Activated CD4-positive, alpha-beta T cell treated with anti-CD3 and anti-CD28 coated beads, Interleukin-2, amount 10 ng/mL, durations not matched to agents 7 days and 5 days (primary cell): ENCODE data around the gene FOXJ3. TPM values are rescaled to one million over a fixed set of nuclear protein-coding genes. Genes with fewer than 3 reads are reported as not detected.

ENCODE experiments used
- CTCF ChIA-PET: fragments of 350-600 bp; sonication (Branson Sonifier 250); formaldehyde crosslinking; loops from one replicate; lab custom pipeline; 2021; ENCODE audit warnings: antibody characterized with exemption; lab: Charles Lee
- POLR2A ChIA-PET: fragments of 350-600 bp; sonication (Branson Sonifier 250); formaldehyde crosslinking; loops from one replicate; lab custom pipeline; 2021; ENCODE audit warnings: antibody characterized with exemption; lab: Charles Lee
- DNase-seq: peaks from one replicate; pipeline ENCODE4 v3.0.0-alpha.2; 2020
- H3K27ac Mint-ChIP-seq: one replicate; pipeline ENCODE4 v1.8.0; 2021; ENCODE audit warnings: mild to moderate bottlenecking, moderate library complexity, mixed read lengths
- H3K27me3 Mint-ChIP-seq: one replicate; pipeline ENCODE4 v1.8.0; 2021; ENCODE audit warnings: mixed read lengths
- H3K36me3 Mint-ChIP-seq: one replicate; pipeline ENCODE4 v1.8.0; 2021; ENCODE audit warnings: low read depth, mixed read lengths
- H3K4me1 Mint-ChIP-seq: one replicate; pipeline ENCODE4 v1.8.0; 2021; ENCODE audit warnings: mixed read lengths
- H3K4me3 Mint-ChIP-seq: one replicate; pipeline ENCODE4 v1.8.0; 2021; ENCODE audit warnings: mild to moderate bottlenecking, moderate library complexity, mixed read lengths
- H3K9me3 Mint-ChIP-seq: one replicate; pipeline ENCODE4 v1.8.0; 2021; ENCODE audit warnings: mixed read lengths
- total RNA-seq, 2 experiments: library from RNA; stranded (reverse); gene quantifications; one replicate each; pipeline ENCODE4 v1.2.3, GENCODE V29; 2021

FOXJ3 gene
- total RNA-seq, 2 experiments from 2014 or later, result 46.5 to 56.0 TPM

DNA sequence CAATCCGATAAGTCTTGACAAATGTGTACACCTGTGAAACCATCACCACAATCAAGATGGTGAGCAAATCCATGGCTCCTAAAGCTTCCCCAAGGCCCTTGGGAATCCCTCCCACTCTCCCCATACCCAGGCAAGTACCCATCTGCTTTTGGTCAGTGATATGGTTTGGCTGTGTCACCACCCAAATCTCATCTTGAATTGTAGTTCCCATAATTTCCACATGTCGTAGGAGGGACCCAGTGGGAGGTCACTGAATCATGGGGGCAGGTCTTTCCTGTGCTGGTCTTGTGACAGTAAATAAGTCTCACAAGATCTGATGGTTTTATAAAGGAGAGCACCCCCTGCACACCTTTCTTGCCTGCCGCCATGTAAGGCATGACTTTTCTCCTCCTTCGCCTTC, 196.4 kb downstream of the FOXJ3 start:
- CTCF ChIA-PET, result no interaction called here
- Mint-ChIP-seq H3K36me3 (no peaks in the 10 kb centered on the region), H3K4me3 (no peak overlapping the region), H3K9me3 (no peaks in the 10 kb centered on the region), H3K4me1 (peaks cover 6% of the 10 kb centered on the region), H3K27me3 (peaks cover 2% of the 10 kb centered on the region), H3K27ac (no peak overlapping the region)
- POLR2A ChIA-PET, result no interaction called here
- no peak for DNase-seq

DNA sequence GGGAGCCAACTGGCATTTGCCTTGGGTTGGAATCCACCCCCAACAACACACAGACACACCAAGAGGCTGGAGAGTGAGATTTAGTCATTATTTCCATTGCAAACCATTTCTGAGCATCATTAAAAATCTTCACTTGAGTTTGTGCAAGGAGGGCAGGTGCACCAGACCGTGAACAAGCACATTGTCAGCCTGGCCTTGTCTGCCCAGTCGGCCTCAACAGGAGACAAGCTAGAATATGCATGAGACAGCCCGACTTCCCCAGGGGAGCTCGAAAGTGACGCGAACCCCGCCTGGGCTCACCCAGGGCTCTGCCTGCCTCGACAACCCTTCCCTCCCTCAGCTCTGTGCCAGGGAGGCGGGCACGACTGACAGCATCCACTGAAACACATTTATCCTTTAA, 197.3 kb downstream of the FOXJ3 start:
- Mint-ChIP-seq H3K27me3 (peaks cover 2% of the 10 kb centered on the region), H3K9me3 (no peaks in the 10 kb centered on the region), H3K36me3 (no peaks in the 10 kb centered on the region), H3K4me1 (no peaks in the 10 kb centered on the region), H3K27ac (no peak overlapping the region), H3K4me3 (no peak overlapping the region)
- ChIA-PET CTCF (no interaction called here), POLR2A (no interaction called here)
- DNase-seq, result no peak

DNA sequence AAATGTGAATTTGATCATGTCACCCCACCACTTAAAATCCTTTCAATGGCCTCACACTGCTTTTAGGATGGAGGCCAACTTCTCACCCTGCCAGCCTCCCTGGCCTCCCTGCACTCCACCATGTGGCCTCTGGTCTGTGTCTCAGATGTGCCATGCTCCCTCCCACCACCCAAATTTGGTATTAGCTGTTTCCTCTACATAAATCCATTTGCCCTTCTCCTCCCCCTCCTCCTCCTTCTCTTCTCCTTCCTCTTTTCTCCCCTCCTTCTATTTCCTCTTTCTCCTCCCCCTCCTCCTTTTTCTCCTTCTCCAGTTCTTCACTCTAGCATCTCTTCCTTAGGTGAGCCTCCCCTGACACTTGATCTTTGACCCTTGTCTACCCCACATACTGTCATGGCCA, 198.6 kb downstream of the FOXJ3 start:
- POLR2A ChIA-PET, result no interaction called here
- Mint-ChIP-seq H3K4me3 (no peak overlapping the region), H3K9me3 (no peaks in the 10 kb centered on the region), H3K4me1 (no peaks in the 10 kb centered on the region), H3K36me3 (no peaks in the 10 kb centered on the region), H3K27me3 (no peaks in the 10 kb centered on the region), H3K27ac (no peak overlapping the region)
- CTCF ChIA-PET, result no interaction called here
- no peak for DNase-seq

DNA sequence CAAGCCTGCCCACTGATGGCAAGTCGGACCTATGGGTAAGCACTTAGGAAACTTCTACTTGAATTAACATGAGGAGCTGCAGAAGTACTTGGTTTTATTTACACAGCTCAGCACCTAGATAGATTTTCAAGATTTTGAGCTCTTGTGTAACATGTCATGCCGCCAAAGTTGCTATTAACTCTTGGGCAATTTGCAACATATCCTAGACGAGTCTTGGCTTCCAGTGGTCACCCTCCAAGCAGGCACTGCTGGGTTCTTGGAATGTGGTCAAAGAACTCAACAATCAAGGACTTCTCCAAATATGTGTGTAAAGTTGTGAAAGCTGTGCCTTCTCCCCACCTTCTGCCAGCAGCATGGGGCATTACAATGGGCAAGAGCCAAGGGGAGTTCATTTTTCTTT, 199.6 kb downstream of the FOXJ3 start:
- no peak for DNase-seq
- H3K27me3 Mint-ChIP-seq, result no peaks in the 10 kb centered on the region
- H3K27ac Mint-ChIP-seq, result no peak overlapping the region
- ChIA-PET CTCF (no interaction called here), POLR2A (no interaction called here)
- H3K4me1 Mint-ChIP-seq, result no peaks in the 10 kb centered on the region
- H3K9me3 Mint-ChIP-seq, result no peaks in the 10 kb centered on the region
- H3K4me3 Mint-ChIP-seq, result no peak overlapping the region
- H3K36me3 Mint-ChIP-seq, result no peaks in the 10 kb centered on the region

DNA sequence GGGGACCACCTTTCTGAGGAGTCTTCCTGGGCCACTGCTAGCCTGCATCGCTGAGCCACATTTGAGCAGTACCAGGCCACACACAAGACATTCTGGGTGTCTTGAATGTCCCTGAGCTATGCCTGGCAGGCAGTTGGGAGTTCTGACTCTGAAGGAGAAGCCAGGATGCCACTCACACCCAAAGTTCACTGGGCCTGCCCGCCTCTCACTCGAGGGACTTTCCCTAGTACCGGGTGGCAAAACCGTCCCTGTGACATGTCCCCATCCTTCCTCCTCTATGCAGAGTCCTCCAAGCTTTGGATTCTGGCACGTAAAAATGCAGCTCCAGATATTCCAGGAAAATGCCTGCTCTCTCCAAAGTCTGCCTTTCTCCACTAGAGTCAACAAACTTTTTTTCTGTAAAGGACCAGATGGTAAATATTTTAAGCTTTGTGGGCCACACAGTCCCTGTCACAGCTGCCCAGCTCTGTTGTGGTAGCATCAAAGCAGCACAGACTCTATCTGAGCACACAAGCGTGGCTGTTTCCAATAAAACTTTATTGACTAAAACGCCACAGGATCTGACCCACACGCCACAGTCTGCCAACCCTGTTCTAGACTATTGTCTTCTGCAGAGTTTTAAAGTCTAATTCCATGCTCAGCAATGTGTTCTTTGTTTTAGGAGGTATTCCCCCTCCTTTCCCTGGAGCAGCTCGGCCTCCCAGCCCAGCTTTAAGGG, 201.1 kb downstream of the FOXJ3 start:
- no peak overlapping the region for H3K27ac Mint-ChIP-seq
- DNase-seq, result no peak
- ChIA-PET CTCF (no interaction called here), POLR2A (no interaction called here)
- no peaks in the 10 kb centered on the region for H3K36me3 Mint-ChIP-seq
- H3K27me3 Mint-ChIP-seq, result peaks cover 2% of the 10 kb centered on the region
- no peak overlapping the region for H3K4me3 Mint-ChIP-seq
- H3K4me1 Mint-ChIP-seq, result no peaks in the 10 kb centered on the region
- no peaks in the 10 kb centered on the region for H3K9me3 Mint-ChIP-seq

DNA sequence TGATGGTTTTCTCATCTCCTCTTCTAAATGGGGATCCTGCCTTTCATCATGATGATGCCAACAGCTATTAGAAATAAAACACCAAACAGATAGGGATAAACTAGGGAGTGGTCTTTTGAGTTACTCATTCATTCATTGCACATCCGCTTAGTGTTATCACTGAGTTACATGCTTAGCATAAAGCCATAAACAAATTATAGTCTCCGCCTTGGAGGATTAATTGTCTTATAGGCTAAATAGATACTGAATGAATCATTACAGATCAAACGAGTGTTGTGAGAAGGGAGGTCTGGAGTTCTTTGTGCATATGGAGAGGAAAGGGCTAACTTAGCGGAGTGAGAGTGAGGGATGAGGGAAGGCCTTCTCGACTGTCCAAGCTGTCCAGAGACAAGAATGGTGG, 201.6 kb downstream of the FOXJ3 start:
- H3K4me1 Mint-ChIP-seq, result no peaks in the 10 kb centered on the region
- no peak overlapping the region for H3K4me3 Mint-ChIP-seq
- no peak overlapping the region for H3K27ac Mint-ChIP-seq
- POLR2A ChIA-PET, result no interaction called here
- DNase-seq, result no peak
- no peaks in the 10 kb centered on the region for H3K36me3 Mint-ChIP-seq
- CTCF ChIA-PET, result no interaction called here
- H3K27me3 Mint-ChIP-seq, result peaks cover 2% of the 10 kb centered on the region
- no peaks in the 10 kb centered on the region for H3K9me3 Mint-ChIP-seq

DNA sequence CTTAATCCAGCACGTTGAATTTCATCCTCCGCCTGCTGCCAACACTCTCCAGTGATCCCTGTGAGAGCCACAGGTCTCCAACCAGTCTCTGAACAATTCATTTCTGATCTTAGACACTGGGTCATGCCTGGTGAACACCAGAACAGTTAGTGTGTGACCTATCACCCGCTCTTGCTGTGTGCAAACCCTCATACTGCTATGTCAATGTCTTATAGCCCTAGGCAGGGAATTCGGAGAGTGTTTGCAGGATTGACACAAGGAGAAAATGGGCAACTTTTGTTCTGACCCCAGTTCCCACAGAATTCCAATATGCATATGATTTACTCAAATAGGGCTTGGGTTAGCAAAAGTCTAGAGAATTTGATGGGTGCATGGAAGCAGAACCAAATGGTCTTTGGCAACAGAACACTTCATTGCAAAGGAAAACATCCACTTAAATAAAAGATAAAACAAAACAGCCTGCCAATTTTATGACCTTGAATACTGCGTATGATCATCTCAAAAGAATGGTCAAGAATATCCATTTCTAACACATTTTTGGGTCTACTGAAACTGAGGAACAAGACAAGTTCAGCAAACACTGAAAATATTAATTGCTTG, 204.9 kb downstream of the FOXJ3 start:
- Mint-ChIP-seq H3K27ac (no peak overlapping the region), H3K36me3 (no peaks in the 10 kb centered on the region), H3K27me3 (peaks cover 6% of the 10 kb centered on the region), H3K9me3 (no peaks in the 10 kb centered on the region), H3K4me1 (no peaks in the 10 kb centered on the region), H3K4me3 (no peak overlapping the region)
- CTCF ChIA-PET, result no interaction called here
- POLR2A ChIA-PET, result no interaction called here
- no peak for DNase-seq

DNA sequence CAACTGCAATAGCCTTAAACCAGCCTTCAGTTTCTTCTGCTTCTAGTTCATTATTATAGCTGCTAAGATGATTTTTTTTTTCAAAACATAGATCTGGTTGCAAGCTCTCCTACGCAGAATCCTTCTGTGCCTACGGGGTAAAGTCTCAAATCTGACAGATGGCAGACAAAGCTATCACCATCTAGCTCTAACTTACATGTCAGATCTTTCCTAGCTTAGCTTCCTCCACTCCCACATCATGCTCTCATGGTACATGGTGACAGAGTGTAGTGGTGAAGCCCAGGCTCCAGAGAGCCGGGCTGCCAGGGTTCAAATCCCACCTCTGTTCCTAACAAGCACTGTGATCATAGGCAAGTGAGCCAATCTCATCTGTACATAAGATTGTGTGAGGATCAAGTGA, 206.1 kb downstream of the FOXJ3 start:
- Mint-ChIP-seq H3K27me3 (peaks cover 6% of the 10 kb centered on the region), H3K36me3 (no peaks in the 10 kb centered on the region), H3K4me3 (no peak overlapping the region), H3K27ac (no peak overlapping the region), H3K9me3 (no peaks in the 10 kb centered on the region), H3K4me1 (no peaks in the 10 kb centered on the region)
- no peak for DNase-seq
- ChIA-PET CTCF (no interaction called here), POLR2A (no interaction called here)

DNA sequence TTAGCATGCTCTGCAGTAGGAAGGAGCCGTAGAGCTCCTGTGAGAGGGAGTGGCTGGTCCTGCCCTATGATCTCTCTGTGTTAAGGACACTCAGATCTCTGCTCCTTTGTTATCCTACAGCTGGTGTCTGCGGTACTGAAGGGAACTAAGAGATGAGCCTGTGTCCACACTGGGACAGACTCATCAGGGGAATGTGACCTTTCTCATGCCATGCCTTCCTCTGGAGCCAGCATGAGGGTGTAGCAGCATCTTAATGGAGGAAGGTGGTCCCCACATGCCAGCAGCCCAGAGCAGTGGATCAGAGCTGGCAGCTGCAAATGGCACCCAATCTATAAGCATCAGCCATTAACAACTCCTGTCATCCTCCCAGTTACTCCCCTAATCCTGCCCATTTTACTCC, 206.5 kb downstream of the FOXJ3 start:
- peaks cover 8% of the 10 kb centered on the region for H3K27me3 Mint-ChIP-seq
- H3K36me3 Mint-ChIP-seq, result no peaks in the 10 kb centered on the region
- POLR2A ChIA-PET, result no interaction called here
- no peak for DNase-seq
- no peaks in the 10 kb centered on the region for H3K4me1 Mint-ChIP-seq
- no peak overlapping the region for H3K27ac Mint-ChIP-seq
- peaks cover 1% of the 10 kb centered on the region for H3K9me3 Mint-ChIP-seq
- no peak overlapping the region for H3K4me3 Mint-ChIP-seq
- CTCF ChIA-PET, result no interaction called here

DNA sequence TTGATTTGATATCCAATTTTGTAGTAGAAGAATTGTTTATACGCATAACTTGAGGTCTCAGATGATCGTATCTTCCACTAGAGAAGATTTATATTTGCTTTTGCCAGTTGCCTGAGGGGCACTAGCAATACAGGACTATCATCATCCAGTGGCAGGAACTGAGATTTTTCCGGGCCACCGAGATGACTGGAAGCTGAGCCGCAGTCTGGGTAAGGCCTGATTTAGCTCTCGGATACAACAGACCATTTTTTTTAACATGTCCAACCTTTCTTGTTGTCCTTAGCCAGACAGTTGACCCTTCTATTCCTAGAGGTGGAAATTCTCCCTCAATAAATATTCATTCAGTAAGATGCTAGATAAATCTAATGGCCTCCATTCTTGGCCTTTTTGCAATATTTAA, 207.3 kb downstream of the FOXJ3 start:
- no peak for DNase-seq
- ChIA-PET CTCF (no interaction called here), POLR2A (no interaction called here)
- Mint-ChIP-seq H3K27me3 (peaks cover 10% of the 10 kb centered on the region), H3K4me3 (no peak overlapping the region), H3K9me3 (peaks cover 8% of the 10 kb centered on the region), H3K4me1 (no peaks in the 10 kb centered on the region), H3K36me3 (no peaks in the 10 kb centered on the region), H3K27ac (no peak overlapping the region)

Other genes starting within 250 kb of the FOXJ3 start
- not detected for gene GUCA2B, start 181.8 kb downstream of the FOXJ3 start, total RNA-seq
- gene GUCA2A, start 170.5 kb downstream of the FOXJ3 start, total RNA-seq, result not detected
- under 1 TPM; 0.44 to 0.99 TPM for gene RIMKLA, start 45.6 kb upstream of the FOXJ3 start, total RNA-seq
- under 1 TPM; 0.56 to 0.69 TPM for gene ZMYND12, start 120.8 kb upstream of the FOXJ3 start, total RNA-seq
- gene PPCS, start 121.3 kb upstream of the FOXJ3 start, total RNA-seq, result 10 to 100 TPM; 38.9 to 46.5 TPM
- 1 to 10 TPM; 1.4 to 2.2 TPM for gene CCDC30, start 128.1 kb upstream of the FOXJ3 start, total RNA-seq